ENCODE results near the gene MICAL2.

DNA sequence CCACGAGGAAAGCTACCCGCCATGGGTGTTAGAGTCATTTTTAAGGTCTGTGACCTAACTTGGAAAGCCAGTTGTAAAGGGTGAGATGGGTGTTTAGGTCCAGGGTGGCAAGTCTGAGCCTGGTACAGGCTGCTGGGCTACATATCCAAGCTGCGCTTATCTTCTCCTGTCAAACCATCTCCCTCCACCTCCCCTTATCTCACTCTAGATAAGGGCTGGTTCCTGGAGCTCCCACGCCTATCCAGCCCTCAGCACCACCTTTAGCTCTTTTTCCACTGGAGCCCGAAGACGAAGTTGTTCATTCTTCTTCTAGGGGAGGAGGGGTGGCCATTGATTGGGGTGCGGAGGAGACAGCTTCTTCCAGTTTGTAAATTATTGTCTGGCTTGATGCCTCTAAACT lies 48.5 kb downstream of the MICAL2 start:
- TF ChIP-seq, protein P1, sequence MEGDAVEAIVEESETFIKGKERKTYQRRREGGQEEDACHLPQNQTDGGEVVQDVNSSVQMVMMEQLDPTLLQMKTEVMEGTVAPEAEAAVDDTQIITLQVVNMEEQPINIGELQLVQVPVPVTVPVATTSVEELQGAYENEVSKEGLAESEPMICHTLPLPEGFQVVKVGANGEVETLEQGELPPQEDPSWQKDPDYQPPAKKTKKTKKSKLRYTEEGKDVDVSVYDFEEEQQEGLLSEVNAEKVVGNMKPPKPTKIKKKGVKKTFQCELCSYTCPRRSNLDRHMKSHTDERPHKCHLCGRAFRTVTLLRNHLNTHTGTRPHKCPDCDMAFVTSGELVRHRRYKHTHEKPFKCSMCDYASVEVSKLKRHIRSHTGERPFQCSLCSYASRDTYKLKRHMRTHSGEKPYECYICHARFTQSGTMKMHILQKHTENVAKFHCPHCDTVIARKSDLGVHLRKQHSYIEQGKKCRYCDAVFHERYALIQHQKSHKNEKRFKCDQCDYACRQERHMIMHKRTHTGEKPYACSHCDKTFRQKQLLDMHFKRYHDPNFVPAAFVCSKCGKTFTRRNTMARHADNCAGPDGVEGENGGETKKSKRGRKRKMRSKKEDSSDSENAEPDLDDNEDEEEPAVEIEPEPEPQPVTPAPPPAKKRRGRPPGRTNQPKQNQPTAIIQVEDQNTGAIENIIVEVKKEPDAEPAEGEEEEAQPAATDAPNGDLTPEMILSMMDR (IDR thresholded peaks at IDR 0.05 in 4 of 5, conservative IDR thresholded peaks at IDR 0.05 in 1 of 5), result no peak
- no peak for TF ChIP-seq POLR2A (IDR thresholded peaks at IDR 0.05)

All from gastrocnemius medialis (tissue), 4 donors.